HG02588 (cell line): ENCODE data around the gene AMH.
"Not testable (repeated sequence)": the region's sequence is repeated elsewhere in the genome, so short reads cannot be mapped to it uniquely, and the experiment has no call there.

ENCODE experiments used
- ATAC-seq: cut with Tn5 transposase; IDR thresholded peaks from one replicate; pipeline ENCODE4 v1.9.1; 2021; ENCODE audit warnings: mild to moderate bottlenecking, moderate library complexity; ENCODE audit not compliant: unreplicated experiment

The AMH gene

GRCh38 chr19:2249010-2249866 is at the start of gene AMH:
TSS of gene AMH (plus strand) at chr19:2249323. CDS start at chr19:2249333, 10 bp downstream.
- ATAC-seq: no peak

- no peak for ATAC-seq
Observed at GRCh38 chr19:2199861-2200623, 49.1 kb upstream of the AMH start.

GRCh38 chr19:2200624-2201294 is 48.4 kb upstream of the AMH start:
- not testable (repeated sequence) for ATAC-seq

GRCh38 chr19:2201473-2202148 is 47.5 kb upstream of the AMH start:
- no peak for ATAC-seq

- ATAC-seq: no peak
Observed at GRCh38 chr19:2202366-2202765, 46.8 kb upstream of the AMH start.

- ATAC-seq: no peak
Observed at GRCh38 chr19:2207008-2207407, 42.1 kb upstream of the AMH start.

- ATAC-seq: no peak
Observed at GRCh38 chr19:2207991-2208860, 40.9 kb upstream of the AMH start.

- no peak for ATAC-seq
Observed at GRCh38 chr19:2208975-2209374, 40.1 kb upstream of the AMH start.

GRCh38 chr19:2209408-2209807 is 39.7 kb upstream of the AMH start:
- ATAC-seq: no peak

- ATAC-seq: no peak
Observed at GRCh38 chr19:2210206-2210605, 38.9 kb upstream of the AMH start.

GRCh38 chr19:2210987-2211740 is 38.0 kb upstream of the AMH start:
- ATAC-seq: no peak

- no peak for ATAC-seq
Observed at GRCh38 chr19:2212861-2213711, 36.0 kb upstream of the AMH start.

GRCh38 chr19:2213799-2214198 is 35.3 kb upstream of the AMH start:
- no peak for ATAC-seq

- ATAC-seq: no peak
Observed at GRCh38 chr19:2214251-2214650, 34.9 kb upstream of the AMH start.

GRCh38 chr19:2215281-2215751 is 33.8 kb upstream of the AMH start:
- no peak for ATAC-seq

- ATAC-seq: no peak
Observed at GRCh38 chr19:2216361-2217225, 32.5 kb upstream of the AMH start.

- no peak for ATAC-seq
Observed at GRCh38 chr19:2217591-2217990, 31.5 kb upstream of the AMH start.
